Measurements from ENCODE around the gene KCNJ18. TPM values are rescaled to one million over a fixed set of nuclear protein-coding genes. Genes with fewer than 3 reads are reported as not detected.
"Not testable (repeated sequence)": the region's sequence is repeated elsewhere in the genome, so short reads cannot be mapped to it uniquely, and the experiment has no call there.

KCNJ18 gene
- total RNA-seq, 1 experiment from 2014 or later = not detected

GRCh38 chr17:21720566-21720965 is 28.2 kb downstream of the KCNJ18 start:
- not testable (repeated sequence) for DNase-seq (ENCODE audit: low read depth)

GRCh38 chr17:21722268-21722667 is 29.9 kb downstream of the KCNJ18 start:
- not testable (repeated sequence) for DNase-seq (ENCODE audit: low read depth)

GRCh38 chr17:21724216-21725006 is 32.1 kb downstream of the KCNJ18 start:
- DNase-seq (ENCODE audit: low read depth) = not testable (repeated sequence)

GRCh38 chr17:21731076-21731475 is 38.8 kb downstream of the KCNJ18 start:
- DNase-seq (ENCODE audit: low read depth) = not testable (repeated sequence)

GRCh38 chr17:21733931-21734330 is 41.6 kb downstream of the KCNJ18 start:
- DNase-seq (ENCODE audit: low read depth) = not testable (repeated sequence)

GRCh38 chr17:21735814-21736213 is 43.5 kb downstream of the KCNJ18 start:
- DNase-seq (ENCODE audit: low read depth) = not testable (repeated sequence)

- not testable (repeated sequence) for DNase-seq (ENCODE audit: low read depth)
Measured at GRCh38 chr17:21737015-21737580, 44.8 kb downstream of the KCNJ18 start.

- not testable (repeated sequence) for DNase-seq (ENCODE audit: low read depth)
Measured at GRCh38 chr17:21738241-21738640, 45.9 kb downstream of the KCNJ18 start.

- DNase-seq (ENCODE audit: low read depth) = not testable (repeated sequence)
Measured at GRCh38 chr17:21738877-21739474, 46.7 kb downstream of the KCNJ18 start.

- DNase-seq (ENCODE audit: low read depth) = not testable (repeated sequence)
Measured at GRCh38 chr17:21739485-21739884, 47.2 kb downstream of the KCNJ18 start.

GRCh38 chr17:21740836-21741235 is 48.5 kb downstream of the KCNJ18 start:
- not testable (repeated sequence) for DNase-seq (ENCODE audit: low read depth)

- not testable (repeated sequence) for DNase-seq (ENCODE audit: low read depth)
Measured at GRCh38 chr17:21741520-21741919, 49.2 kb downstream of the KCNJ18 start.

- DNase-seq (ENCODE audit: low read depth) = no peak
Measured at GRCh38 chr17:21742326-21742725, 50.0 kb downstream of the KCNJ18 start.

GRCh38 chr17:21744151-21744550 is 51.8 kb downstream of the KCNJ18 start:
- DNase-seq (ENCODE audit: low read depth) = not testable (repeated sequence)

- DNase-seq (ENCODE audit: low read depth) = not testable (repeated sequence)
Measured at GRCh38 chr17:21744621-21745020, 52.3 kb downstream of the KCNJ18 start.

GRCh38 chr17:21745385-21746054 is 53.2 kb downstream of the KCNJ18 start:
- not testable (repeated sequence) for DNase-seq (ENCODE audit: low read depth)

GRCh38 chr17:21746415-21746814 is 54.1 kb downstream of the KCNJ18 start:
- not testable (repeated sequence) for DNase-seq (ENCODE audit: low read depth)

GRCh38 chr17:21747195-21747915 is 55.0 kb downstream of the KCNJ18 start:
- DNase-seq (ENCODE audit: low read depth) = not testable (repeated sequence)

GRCh38 chr17:21748686-21749085 is 56.4 kb downstream of the KCNJ18 start:
- DNase-seq (ENCODE audit: low read depth) = not testable (repeated sequence)

GRCh38 chr17:21749696-21750531 is 57.6 kb downstream of the KCNJ18 start:
- not testable (repeated sequence) for DNase-seq (ENCODE audit: low read depth)

All from HT1080 (cell line).